Adipose tissue (tissue), 3 donors: Measurements from ENCODE around the gene HOXB6. TPM values are rescaled to one million over a fixed set of nuclear protein-coding genes. Genes with fewer than 3 reads are reported as not detected.

ENCODE experiments used
- H3K27ac ChIP-seq: one replicate; pipeline ENCODE4 v1.5.1; 2013; ENCODE audit warnings: low read depth, low read length
- WGBS, 3 donors: extraction: QIAGEN DNeasy Blood & Tissue Kit; methylation state at CpG; one replicate each; pipeline ENCODE4 v1.1.7; 2013; 5-methylcytosine and 5-hydroxymethylcytosine counted together
- polyA plus RNA-seq, 3 donors: library from polyadenylated mRNA; stranded (reverse); fragments of 200-250 nt; gene quantifications; one replicate each; pipeline ENCODE4 v1.2.3, GENCODE V29; 2013
- donor health status: healthy with polysubstance abuse.
- donor health status: Bipolar disorder and iron deficiency.
- donor health status: healthy.

HOXB6 gene
- polyA plus RNA-seq, 3 donors, result 1.8 to 14.7 (median 10.4) TPM

GRCh38 chr17:48564188-48565021 lies 40.4 kb downstream of the HOXB6 start:
- H3K27ac ChIP-seq, result peak overlapping the region; percentile 31
- WGBS, 3 donors, result 7 to 15% (median 10%) methylated on average over 50 to 73 of the region's 73 CpGs

GRCh38 chr17:48563867-48564187 lies 41.0 kb downstream of the HOXB6 start:
- WGBS, 3 donors, result 12 to 51% (median 46%) methylated on average over 6 to 10 of the region's 10 CpGs
- no peak overlapping the region for H3K27ac ChIP-seq

GRCh38 chr17:48563385-48563838 lies 41.4 kb downstream of the HOXB6 start:
- 51 to 78% (median 76%) methylated on average over 6 of the region's 6 CpGs for WGBS, 3 donors
- no peak overlapping the region for H3K27ac ChIP-seq

GRCh38 chr17:48562934-48563333 lies 41.9 kb downstream of the HOXB6 start:
- no peak overlapping the region for H3K27ac ChIP-seq
- WGBS, 3 donors, result 36 to 68% (median 65%) methylated on average over 5 of the region's 5 CpGs

- no peak overlapping the region for H3K27ac ChIP-seq
- 29 to 66% (median 60%) methylated on average over 15 of the region's 15 CpGs for WGBS, 3 donors
Observed at GRCh38 chr17:48561884-48562810, 42.6 kb downstream of the HOXB6 start.

- 51 to 63% (median 58%) methylated on average over 14 of the region's 14 CpGs for WGBS, 3 donors
- no peak overlapping the region for H3K27ac ChIP-seq
Observed at GRCh38 chr17:48559840-48560817, 44.7 kb downstream of the HOXB6 start.

- no peak overlapping the region for H3K27ac ChIP-seq
- WGBS, 3 donors, result 39 to 70% (median 67%) methylated on average over 16 of the region's 16 CpGs
Observed at GRCh38 chr17:48559122-48559839, 45.5 kb downstream of the HOXB6 start.

GRCh38 chr17:48558831-48559121 lies 46.0 kb downstream of the HOXB6 start:
- H3K27ac ChIP-seq, result no peak overlapping the region
- WGBS, 3 donors, result 56 to 80% (median 70%) methylated on average over 2 of the region's 2 CpGs

GRCh38 chr17:48558057-48558830 lies 46.5 kb downstream of the HOXB6 start:
- no peak overlapping the region for H3K27ac ChIP-seq
- WGBS, 3 donors, result 40 to 64% (median 64%) methylated on average over 13 of the region's 13 CpGs

- WGBS, 3 donors, result 45 to 57% (median 48%) methylated on average over 7 of the region's 7 CpGs
Observed at GRCh38 chr17:48556576-48557401, 48.0 kb downstream of the HOXB6 start.

GRCh38 chr17:48556229-48556575 lies 48.6 kb downstream of the HOXB6 start:
- no peak overlapping the region for H3K27ac ChIP-seq

More at GRCh38 chr17:48556576-48557401, 48.0 kb downstream of the HOXB6 start:
- no peak overlapping the region for H3K27ac ChIP-seq

GRCh38 chr17:48555258-48556228 lies 49.2 kb downstream of the HOXB6 start:
- H3K27ac ChIP-seq, result no peak overlapping the region
- WGBS, 3 donors, result 8 to 23% (median 16%) methylated on average over 28 to 36 of the region's 36 CpGs

More at GRCh38 chr17:48556229-48556575, 48.6 kb downstream of the HOXB6 start:
- 56 to 72% (median 61%) methylated on average over 5 of the region's 5 CpGs for WGBS, 3 donors

- H3K27ac ChIP-seq, result peak overlapping the region; percentile 23
- 22 to 59% (median 55%) methylated on average over 44 of the region's 44 CpGs for WGBS, 3 donors
Observed at GRCh38 chr17:48554412-48555257, 50.2 kb downstream of the HOXB6 start.

- 36 to 60% (median 57%) methylated on average over 1 of the region's 1 CpG for WGBS, 3 donors
- H3K27ac ChIP-seq, result no peak overlapping the region
Observed at GRCh38 chr17:48553826-48554225, 51.0 kb downstream of the HOXB6 start.
